ENCODE data around the gene XYLT1.
A peak's percentile ranks its signal among the peaks of the same experiment; 100 is the strongest.

XYLT1 gene

GRCh38 chr16:17304491-17305119 lies 166.2 kb downstream of the XYLT1 start:
- DNase-seq = peak; percentile 66

GRCh38 chr16:17304106-17304490 lies 166.7 kb downstream of the XYLT1 start:
- DNase-seq = peak; percentile 55

DNA sequence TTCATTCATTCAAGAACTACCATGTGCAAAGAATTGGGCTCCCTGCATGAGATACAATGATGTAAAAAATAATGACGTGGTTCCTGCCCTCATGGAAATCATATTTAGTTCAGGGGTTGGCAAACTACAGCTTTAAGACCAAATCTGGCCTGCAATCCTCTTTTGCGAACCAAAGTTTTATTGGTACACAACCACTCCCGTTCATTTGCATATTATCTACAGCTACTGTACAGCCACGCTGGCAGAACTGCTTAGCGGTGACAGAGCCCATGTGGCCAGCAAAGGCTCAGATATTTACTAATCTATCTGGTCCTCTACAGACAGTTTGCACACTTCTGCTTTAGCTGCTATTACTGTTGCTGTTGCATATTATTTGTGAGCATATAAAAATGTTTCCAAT lies 167.7 kb downstream of the XYLT1 start:
- no peak for DNase-seq

DNA sequence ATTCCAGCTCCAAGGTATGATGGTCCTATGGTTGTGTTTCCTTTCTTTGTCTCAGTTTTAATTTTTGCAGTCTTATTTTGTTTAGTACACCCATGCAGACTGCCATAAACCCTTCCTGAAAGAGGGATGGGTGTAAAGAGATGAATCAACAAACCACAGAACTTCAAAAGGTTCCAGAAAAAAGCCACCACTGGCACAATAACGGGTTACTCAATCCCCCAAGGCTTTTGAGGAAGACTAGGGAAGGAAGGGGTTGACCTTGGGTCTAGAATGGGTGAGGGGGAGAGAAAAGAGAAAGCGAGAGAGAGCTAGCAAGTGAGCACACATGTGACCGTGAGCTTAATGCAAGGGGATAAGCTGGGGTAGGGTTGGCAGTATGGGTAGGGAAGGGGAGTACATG lies 168.1 kb downstream of the XYLT1 start:
- no peak for DNase-seq

DNA sequence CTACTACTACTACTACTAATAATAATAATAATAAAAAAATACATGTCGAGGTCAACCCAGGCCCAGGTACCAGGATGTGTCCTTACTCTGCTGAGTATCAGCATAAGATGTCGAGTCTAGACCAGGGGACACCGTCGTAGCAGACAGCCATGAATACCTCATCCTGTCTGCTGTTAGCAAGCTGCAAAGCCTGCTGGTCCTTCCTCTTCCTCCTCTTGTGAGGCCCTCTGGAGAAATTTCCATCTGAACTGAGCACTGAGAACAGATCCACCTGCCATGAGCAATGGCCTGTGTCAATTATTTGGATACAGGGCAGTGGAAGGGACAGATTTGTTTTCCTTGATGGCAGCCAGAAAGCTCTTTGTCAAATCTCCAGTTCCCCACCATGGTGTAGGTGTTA lies 168.5 kb downstream of the XYLT1 start:
- DNase-seq = no peak

DNA sequence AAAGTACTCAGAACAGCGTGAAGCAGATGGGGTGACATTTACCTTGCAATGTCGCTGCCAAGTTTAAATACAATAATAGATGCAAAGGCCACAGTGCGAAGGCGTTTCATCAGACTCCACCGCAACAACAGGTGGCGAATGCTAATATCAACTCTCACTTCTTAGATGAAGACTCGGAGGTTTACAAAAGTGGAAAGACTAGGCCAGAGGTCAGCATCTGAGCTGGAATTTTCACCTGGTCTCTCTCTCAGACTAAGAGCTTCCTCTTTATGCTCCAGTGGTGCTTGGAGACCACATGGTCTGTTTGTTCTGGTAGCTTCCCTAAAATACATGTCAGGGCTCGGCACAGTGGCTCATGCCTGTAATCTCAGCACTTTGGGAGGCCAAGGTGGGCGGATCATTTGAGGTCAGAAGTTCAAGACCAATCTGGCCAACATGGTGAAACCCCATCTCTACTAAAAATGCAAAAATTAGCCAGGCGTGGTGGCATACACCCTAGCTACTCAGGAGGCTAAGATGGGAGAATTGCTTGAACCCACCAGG lies 169.1 kb downstream of the XYLT1 start:
- DNase-seq = no peak

- DNase-seq = no peak
Measured at GRCh38 chr16:17301184-17301583, 169.6 kb downstream of the XYLT1 start.

- no peak for DNase-seq
Measured at GRCh38 chr16:17299790-17300189, 171.0 kb downstream of the XYLT1 start.

- DNase-seq = no peak
Measured at GRCh38 chr16:17298238-17298637, 172.5 kb downstream of the XYLT1 start.

- no peak for DNase-seq
Measured at GRCh38 chr16:17296431-17296830, 174.3 kb downstream of the XYLT1 start.

GRCh38 chr16:17295948-17296347 lies 174.8 kb downstream of the XYLT1 start:
- DNase-seq = no peak

- DNase-seq = no peak
Measured at GRCh38 chr16:17294856-17295255, 175.9 kb downstream of the XYLT1 start.

- no peak for DNase-seq
Measured at GRCh38 chr16:17293813-17294558, 176.8 kb downstream of the XYLT1 start.

GRCh38 chr16:17291289-17291688 lies 179.5 kb downstream of the XYLT1 start:
- DNase-seq = no peak

DNA sequence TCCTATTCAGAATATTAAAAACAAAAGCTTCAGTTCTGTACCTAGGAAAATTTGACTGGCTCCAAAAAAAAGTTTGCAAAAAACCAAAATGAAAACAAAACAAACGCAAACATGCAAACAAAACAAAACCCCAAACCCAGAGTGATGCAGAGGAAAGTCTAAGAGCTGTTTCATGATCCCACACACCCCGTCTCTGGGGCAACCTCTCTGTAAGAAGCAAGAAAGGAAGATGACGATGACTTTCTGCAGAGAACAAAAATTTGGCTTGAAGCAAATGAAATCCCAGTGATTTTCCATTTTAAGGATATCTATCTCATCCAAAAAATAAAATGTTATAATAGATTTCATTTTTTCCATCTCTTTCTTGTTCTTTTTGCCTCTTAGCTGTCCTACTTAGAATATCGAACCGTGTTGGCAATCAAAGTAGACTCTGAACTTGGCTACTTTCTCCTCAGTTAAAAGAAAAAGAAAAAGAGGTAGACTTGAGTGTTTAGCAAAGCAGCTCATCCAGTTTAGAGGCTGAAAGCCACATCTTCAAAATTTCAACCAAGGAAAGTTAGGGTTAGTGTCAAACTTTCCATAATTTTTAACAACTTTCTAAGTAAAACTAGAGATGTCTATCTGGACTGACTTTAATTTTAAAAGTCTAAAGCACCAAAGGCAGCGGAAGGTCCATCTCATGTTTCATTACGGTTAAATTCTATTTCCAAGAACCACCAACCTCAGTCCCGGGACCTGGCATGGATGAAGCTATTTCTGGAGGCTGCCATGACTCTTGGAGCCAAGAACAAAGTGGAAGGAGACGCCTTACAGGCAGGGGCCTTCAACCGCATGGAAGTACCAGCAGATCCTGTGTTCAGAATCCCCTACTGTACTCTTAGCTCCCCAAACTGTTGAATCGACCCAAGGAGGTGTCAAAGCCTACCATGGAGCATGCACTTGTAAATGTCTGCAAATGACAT lies 180.8 kb downstream of the XYLT1 start:
- DNase-seq = no peak

DNA sequence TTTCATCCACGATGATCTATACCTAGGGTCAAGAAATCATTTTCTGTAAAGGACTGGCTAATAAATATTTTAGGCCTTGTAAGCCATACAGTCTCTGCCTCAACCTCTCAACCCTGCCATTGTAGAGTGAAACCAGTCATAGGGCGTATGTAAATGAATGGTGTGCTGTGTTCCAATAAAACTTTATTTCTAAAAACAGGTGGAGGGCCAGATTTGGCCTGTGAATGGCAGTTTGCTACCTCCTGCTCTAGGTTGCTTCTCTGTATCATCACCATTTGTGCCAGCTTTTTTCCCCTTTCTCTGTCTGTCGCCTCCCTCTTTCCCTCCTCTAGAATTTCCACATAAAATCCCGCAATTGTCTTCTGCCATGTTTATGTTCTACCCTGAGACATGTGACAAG lies 181.7 kb downstream of the XYLT1 start:
- no peak for DNase-seq

DNA sequence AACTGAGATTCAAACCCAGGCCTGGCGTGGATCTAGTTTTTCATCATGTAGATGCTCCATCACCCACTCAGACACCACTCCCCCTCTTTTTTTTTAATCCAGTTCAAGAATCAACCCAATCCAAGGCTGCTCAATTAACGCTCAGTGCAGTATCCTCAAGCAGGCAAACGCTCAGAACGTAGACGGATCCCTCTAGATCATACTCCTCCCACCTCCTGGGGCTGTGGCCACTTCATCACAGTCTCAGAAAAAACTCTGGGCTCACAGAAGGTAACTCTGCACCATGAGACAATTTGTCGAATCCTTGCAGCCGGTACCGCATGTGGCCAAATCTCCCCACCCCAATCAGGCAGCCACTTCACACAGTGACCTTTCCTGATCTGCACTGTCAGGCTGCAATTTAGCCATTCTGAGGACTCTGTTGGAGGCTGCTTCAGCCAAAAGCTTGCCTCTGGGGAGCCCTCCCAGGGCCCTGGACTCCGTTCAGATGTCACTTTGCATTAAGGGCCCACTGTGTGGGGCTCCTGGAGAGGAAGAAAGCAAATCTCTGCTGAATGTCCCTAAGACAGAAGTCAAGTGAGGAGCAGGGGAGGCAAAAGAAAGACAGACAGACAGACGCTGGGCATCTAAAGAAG lies 183.5 kb downstream of the XYLT1 start:
- DNase-seq = no peak

GRCh38 chr16:17286443-17286842 lies 184.3 kb downstream of the XYLT1 start:
- no peak for DNase-seq

DNA sequence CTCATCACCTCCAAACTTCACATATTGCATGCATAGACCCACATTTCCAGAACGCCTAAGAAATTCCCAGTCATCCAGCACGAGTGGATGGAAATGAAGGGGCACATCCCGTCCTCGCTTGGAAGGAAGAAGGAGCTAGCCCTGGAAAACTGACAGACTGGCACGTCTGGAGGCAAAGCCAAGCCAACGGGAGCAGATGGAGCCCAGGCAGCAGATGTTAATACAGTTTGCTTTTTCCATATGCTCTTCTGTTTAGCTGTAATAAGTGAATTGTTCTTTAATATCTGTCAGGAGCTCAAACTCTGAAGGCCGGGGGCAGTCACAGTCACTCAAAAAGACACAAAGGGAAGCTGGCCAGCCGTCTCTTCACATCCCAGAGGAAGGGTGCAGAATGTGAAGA lies 187.7 kb downstream of the XYLT1 start:
- DNase-seq = no peak

- DNase-seq = no peak
Measured at GRCh38 chr16:17282247-17282646, 188.5 kb downstream of the XYLT1 start.

- DNase-seq = no peak
Measured at GRCh38 chr16:17281052-17281451, 189.7 kb downstream of the XYLT1 start.

GRCh38 chr16:17278988-17279387 lies 191.8 kb downstream of the XYLT1 start:
- DNase-seq = no peak

DNA sequence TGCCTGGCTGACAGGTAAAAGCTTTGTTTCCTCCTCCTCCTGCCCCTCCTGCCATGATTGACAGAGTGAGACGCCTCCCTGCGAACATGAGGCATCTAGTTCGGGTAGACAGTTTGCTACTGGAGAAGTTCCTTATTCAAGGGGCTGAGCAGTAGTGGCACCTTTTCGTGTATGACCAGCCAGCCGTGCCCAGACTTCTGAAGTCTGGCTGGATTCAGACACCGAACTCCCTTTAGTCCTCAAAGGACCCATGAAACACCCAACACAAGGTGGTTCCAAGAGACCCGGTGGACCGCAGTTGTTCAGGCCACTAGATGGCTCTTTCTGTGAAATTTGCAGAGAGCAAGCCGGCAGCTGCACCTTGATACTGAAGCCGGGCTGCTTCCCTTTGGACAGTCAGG lies 192.8 kb downstream of the XYLT1 start:
- peak; percentile 73 for DNase-seq

Data from islet precursor cell (in vitro differentiated cells).